H9 (cell line): ENCODE measurements around the gene LENG9. TPM values are rescaled to one million over a fixed set of nuclear protein-coding genes. Genes with fewer than 3 reads are reported as not detected.

Source experiments
- DNase-seq: peaks from one replicate; pipeline ENCODE4 v3.0.0-alpha.2; 2017
- H2AFZ ChIP-seq: one replicate; pipeline ENCODE4 v1.6.1; 2013; ENCODE audit warnings: mild to moderate bottlenecking, low read length, control low read depth, moderate library complexity
- H2AK5ac ChIP-seq: 2 replicates; pipeline ENCODE4 v1.6.1; 2013; ENCODE audit warnings: low read length, control low read depth, mixed read lengths; ENCODE audit not compliant: insufficient read length
- H2BK120ac ChIP-seq: one replicate; pipeline ENCODE4 v1.6.1; 2013; ENCODE audit warnings: low read depth, mild to moderate bottlenecking, low read length, control low read depth, inconsistent platforms; ENCODE audit not compliant: poor library complexity, severe bottlenecking
- H2BK12ac ChIP-seq: 2 replicates; pipeline ENCODE4 v1.6.1; 2013; ENCODE audit warnings: low read length, control low read depth, mixed read lengths, low read depth; ENCODE audit not compliant: insufficient read length
- H2BK15ac ChIP-seq: 2 replicates; pipeline ENCODE4 v1.6.1; 2013; ENCODE audit warnings: low read depth, low read length, control low read depth
- H2BK20ac ChIP-seq: one replicate; pipeline ENCODE4 v1.6.1; 2013; ENCODE audit warnings: low read depth, mild to moderate bottlenecking, low read length, control low read depth, inconsistent platforms; ENCODE audit not compliant: poor library complexity, severe bottlenecking
- H2BK5ac ChIP-seq: 2 replicates; pipeline ENCODE4 v1.6.1; 2013; ENCODE audit warnings: low read length, control low read depth, mixed read lengths; ENCODE audit not compliant: insufficient read length
- H3K14ac ChIP-seq: 2 replicates; pipeline ENCODE4 v1.6.1; 2013; ENCODE audit warnings: low read length, control low read depth; ENCODE audit not compliant: insufficient read depth
- H3K18ac ChIP-seq: 2 replicates; pipeline ENCODE4 v1.6.1; 2013; ENCODE audit warnings: low read depth, mild to moderate bottlenecking, mixed read lengths, low read length, control low read depth; ENCODE audit not compliant: insufficient read length
- H3K23ac ChIP-seq: 2 replicates; pipeline ENCODE4 v1.6.1; 2013; ENCODE audit warnings: low read length, control low read depth, mixed read lengths, low read depth; ENCODE audit not compliant: insufficient read length
- H3K23me2 ChIP-seq: 2 replicates; pipeline ENCODE4 v1.6.1; 2013; ENCODE audit warnings: low read depth, mild to moderate bottlenecking, mixed read lengths, low read length, control low read depth; ENCODE audit not compliant: insufficient read length, poor library complexity, severe bottlenecking
- H3K27ac ChIP-seq: 2 replicates; pipeline ENCODE4 v1.5.1; 2013; ENCODE audit warnings: low read length, control low read depth, mixed read lengths, low read depth; ENCODE audit not compliant: insufficient read length
- H3K27me3 ChIP-seq: 2 replicates; pipeline ENCODE4 v1.6.1; 2013; ENCODE audit warnings: low read length, control low read depth, inconsistent platforms; ENCODE audit not compliant: insufficient read depth
- H3K4ac ChIP-seq: 2 replicates; pipeline ENCODE4 v1.6.1; 2013; ENCODE audit warnings: low read depth, mild to moderate bottlenecking, control low read depth, inconsistent platforms, low read length, moderate library complexity
- H3K4me1 ChIP-seq: 2 replicates; pipeline ENCODE4 v1.6.1; 2013; ENCODE audit warnings: low read length, control low read depth, inconsistent platforms; ENCODE audit not compliant: insufficient read depth
- H3K4me2 ChIP-seq: 2 replicates; pipeline ENCODE4 v1.6.1; 2013; ENCODE audit warnings: low read length, control low read depth, mixed read lengths; ENCODE audit not compliant: insufficient read length, insufficient read depth
- H3K56ac ChIP-seq: 2 replicates; pipeline ENCODE4 v1.6.1; 2013; ENCODE audit warnings: low read depth, mild to moderate bottlenecking, mixed read lengths, low read length, control low read depth; ENCODE audit not compliant: insufficient read length
- H3K79me1 ChIP-seq: 2 replicates; pipeline ENCODE4 v1.6.1; 2013; ENCODE audit warnings: low read depth, mild to moderate bottlenecking, moderate library complexity, low read length, control low read depth, inconsistent platforms; ENCODE audit not compliant: insufficient read depth, poor library complexity, severe bottlenecking
- H3K79me2 ChIP-seq: 2 replicates; pipeline ENCODE4 v1.6.1; 2013; ENCODE audit warnings: low read length, control low read depth, inconsistent platforms; ENCODE audit not compliant: insufficient read depth
- H3K9ac ChIP-seq: 2 replicates; pipeline ENCODE4 v1.6.1; 2013; ENCODE audit warnings: low read length, control low read depth, mixed read lengths; ENCODE audit not compliant: insufficient read length; ENCODE audit errors: extremely low read depth
- H3K9me3 ChIP-seq: one replicate; pipeline ENCODE4 v1.6.1; 2013; ENCODE audit warnings: low read depth, low read length, inconsistent platforms; ENCODE audit not compliant: control insufficient read depth
- H3T11ph ChIP-seq: one replicate; pipeline ENCODE4 v1.6.1; 2013; ENCODE audit warnings: mild to moderate bottlenecking, low read length, control low read depth, inconsistent platforms
- H4K20me1 ChIP-seq: one replicate; pipeline ENCODE4 v1.6.1; 2013; ENCODE audit not compliant: control insufficient read depth, insufficient read length, insufficient read depth
- H4K5ac ChIP-seq: 2 replicates; pipeline ENCODE4 v1.6.1; 2013; ENCODE audit warnings: low read depth, mild to moderate bottlenecking, mixed read lengths, low read length, control low read depth; ENCODE audit not compliant: insufficient read length
- H4K8ac ChIP-seq: replicated peaks from 2 replicates; pipeline ENCODE4 v1.6.1; 2013; ENCODE audit warnings: low read length, control low read depth, mixed read lengths, low read depth; ENCODE audit not compliant: insufficient read length
- H4K91ac ChIP-seq: 2 replicates; pipeline ENCODE4 v1.6.1; 2013; ENCODE audit warnings: low read depth, mild to moderate bottlenecking, moderate library complexity, mixed read lengths, low read length, control low read depth; ENCODE audit not compliant: insufficient read length
- H3K27ac Mint-ChIP-seq, 3 experiments: 2 replicates in 2 of 3; 3 replicates in 1 of 3; pipeline ENCODE4 v1.8.0; 2020 to 2021; ENCODE audit warnings: mixed read lengths in 3 of 3, mild to moderate bottlenecking in 1 of 3, moderate library complexity in 1 of 3
- H3K27me3 Mint-ChIP-seq: 2 replicates; pipeline ENCODE4 v1.8.0; 2021; ENCODE audit warnings: low read depth, mild to moderate bottlenecking, moderate library complexity, mixed read lengths
- H3K36me3 Mint-ChIP-seq, 3 experiments: 2 replicates in 2 of 3; 3 replicates in 1 of 3; pipeline ENCODE4 v1.8.0; 2020 to 2021; ENCODE audit warnings: low read depth in 3 of 3, mixed read lengths in 3 of 3; ENCODE audit not compliant: insufficient read depth in 1 of 3
- H3K4me1 Mint-ChIP-seq, 2 experiments: 2 replicates each; pipeline ENCODE4 v1.8.0; 2020; ENCODE audit warnings: mixed read lengths in 2 of 2
- H3K4me3 Mint-ChIP-seq, 2 experiments: 2 replicates in 1 of 2; 3 replicates in 1 of 2; pipeline ENCODE4 v1.8.0; 2020 to 2021; ENCODE audit warnings: mild to moderate bottlenecking in 2 of 2, mixed read lengths in 2 of 2, moderate library complexity in 1 of 2
- H3K9me3 Mint-ChIP-seq, 2 experiments: 2 replicates in 1 of 2; 3 replicates in 1 of 2; pipeline ENCODE4 v1.8.0; 2020; ENCODE audit warnings: mild to moderate bottlenecking in 2 of 2, mixed read lengths in 2 of 2, moderate library complexity in 1 of 2
- CTCF ChIP-seq: fragments of 200-600 bp; sonication (generic); conservative IDR thresholded peaks from 3 replicates; pipeline ENCODE4 v1.8.0; 2021; ENCODE audit warnings: antibody characterized with exemption, mild to moderate bottlenecking
- WGBS: extraction: QIAGEN DNeasy Blood & Tissue Kit; methylation state at CpG from one replicate; pipeline ENCODE4 v1.1.7; 2013; ENCODE audit warnings: missing lambda C conversion rate, low lambda C conversion rate, mixed read lengths; ENCODE audit not compliant: insufficient read length; ENCODE audit errors: extremely low coverage; 5-methylcytosine and 5-hydroxymethylcytosine counted together
- total RNA-seq: library from RNA; stranded (reverse); gene quantifications from 2 replicates; pipeline ENCODE4 v1.2.1, GENCODE V29; 2021

The LENG9 gene
- total RNA-seq, 1 experiment from 2014 or later = 3.8 TPM

- no peaks in the 10 kb centered on the region for H3K36me3 Mint-ChIP-seq
Measured at GRCh38 chr19:54473071-54473891, 9.7 kb upstream of the LENG9 start, which contains the start of gene CDC42EP5. TSS of gene CDC42EP5 (minus strand) at chr19:54473296. CDS start at chr19:54465547, 7,749 bp downstream.

More at GRCh38 chr19:54473071-54473891, 9.7 kb upstream of the LENG9 start, which contains the start of gene CDC42EP5:
- H3K4me3 Mint-ChIP-seq = peak within 1 kb of the TSS in 1 of 2 experiments; percentile 57; a peak in 4 of 5 replicates
- Histone ChIP-seq H4K91ac (no peak within 1 kb of the TSS), H4K5ac (no peak within 1 kb of the TSS), H3K9ac (no peak within 1 kb of the TSS), H2BK15ac (no peak within 1 kb of the TSS), H2BK120ac (no peak within 1 kb of the TSS), H3K18ac (no peak within 1 kb of the TSS), H4K20me1 (no peaks in the 10 kb centered on the region), H2BK12ac (no peak within 1 kb of the TSS), H3T11ph (no peak within 1 kb of the TSS), H3K14ac (no peak within 1 kb of the TSS), H3K27me3 (peaks cover 2% of the 10 kb centered on the region; the same call in 1 of the 2 replicates), H3K4me1 (no peaks in the 10 kb centered on the region), H3K79me2 (no peaks in the 10 kb centered on the region), H2BK5ac (no peak within 1 kb of the TSS), H3K4me2 (peak within 1 kb of the TSS; percentile 7), H2AFZ (no peak within 1 kb of the TSS), H3K23me2 (peaks cover 7% of the 10 kb centered on the region), H2BK20ac (no peak within 1 kb of the TSS), H3K9me3 (no peaks in the 10 kb centered on the region), H3K4ac (no peak within 1 kb of the TSS), H3K56ac (no peak within 1 kb of the TSS), H3K27ac (no peak within 1 kb of the TSS), H3K79me1 (no peaks in the 10 kb centered on the region), H4K8ac (no peak within 1 kb of the TSS), H2AK5ac (no peak within 1 kb of the TSS), H3K23ac (no peak within 1 kb of the TSS)
- peak; percentile 40 for DNase-seq
- peaks cover 15 to 25% of the 10 kb centered on the region in 2 experiments for H3K4me1 Mint-ChIP-seq
- peaks cover 60% of the 10 kb centered on the region for H3K27me3 Mint-ChIP-seq
- no peak for TF ChIP-seq CTCF
- H3K9me3 Mint-ChIP-seq = no peaks in the 10 kb centered on the region
- H3K27ac Mint-ChIP-seq = peak within 1 kb of the TSS in 2 of 3 experiments; percentile 27 to 32; a peak in 4 of 7 replicates
- WGBS = no CpG with 5 or more reads among the region's 14 CpGs
